AG04449 (cell line): ENCODE data around the gene NPAS1.
A peak's percentile ranks its signal among the peaks of the same experiment; 100 is the strongest.

ENCODE experiments used
- CTCF ChIA-PET: fragments of 350-600 bp; formaldehyde crosslinking; extraction: SDS; loops from one replicate; lab custom pipeline; 2021; ENCODE audit warnings: antibody characterized with exemption; lab: Yijun Ruan, JAX
- POLR2A ChIA-PET: fragments of 400-600, 350-600 bp; formaldehyde crosslinking; extraction: SDS; loops from one replicate; lab custom pipeline; 2020; ENCODE audit warnings: antibody characterized with exemption, inconsistent platforms; lab: Yijun Ruan, JAX
- DNase-seq: peaks from one replicate; pipeline ENCODE4 v3.0.0-alpha.2; 2010; ENCODE audit warnings: low read depth, low spot score
- H3K4me3 ChIP-seq: 2 replicates; pipeline ENCODE4 v1.5.1; 2011; ENCODE audit warnings: low read depth, mild to moderate bottlenecking, control low read depth, low read length
- CTCF ChIP-seq: IDR thresholded peaks from one replicate; pipeline ENCODE4 v1.5.1; 2011; ENCODE audit warnings: mild to moderate bottlenecking, moderate library complexity, low read length, control low read depth, inconsistent platforms; ENCODE audit not compliant: insufficient read depth; ENCODE audit errors: missing control alignments

The NPAS1 gene

GRCh38 chr19:47020992-47021496, 1.4 kb downstream of the NPAS1 start:
- CTCF ChIA-PET = interaction anchor here (0.8 to 2.2 kb wide), 6 partner anchors 9 to 165 kb away, joined by 3 to 7 read pairs (median 4); no protein-coding TSS in a partner anchor
- no peak for DNase-seq
- POLR2A ChIA-PET = no interaction called here
- H3K4me3 ChIP-seq = peak overlapping the region; percentile 52
- no peak for TF ChIP-seq CTCF

GRCh38 chr19:47021536-47022139, 2.0 kb downstream of the NPAS1 start:
- CTCF ChIA-PET = interaction anchor here (0.8 to 3.4 kb wide), 11 partner anchors 9 to 165 kb away, joined by 3 to 43 read pairs (median 3); no protein-coding TSS in a partner anchor
- peak overlapping the region; percentile 52 for H3K4me3 ChIP-seq
- POLR2A ChIA-PET = no interaction called here
- no peak for TF ChIP-seq CTCF
- no peak for DNase-seq

GRCh38 chr19:47022140-47022536, 2.5 kb downstream of the NPAS1 start:
- no peak overlapping the region for H3K4me3 ChIP-seq
- ChIA-PET POLR2A (no interaction called here), CTCF (interaction anchor here (0.8 to 3.4 kb wide), 12 partner anchors 9 to 166 kb away, joined by 3 to 43 read pairs (median 4); no protein-coding TSS in a partner anchor)
- no peak for TF ChIP-seq CTCF
- no peak for DNase-seq

- no peak for TF ChIP-seq CTCF
- DNase-seq = no peak
- CTCF ChIA-PET = interaction anchor here (0.8 to 3.4 kb wide), 13 partner anchors 8 to 166 kb away, joined by 3 to 43 read pairs (median 3); no protein-coding TSS in a partner anchor
These were observed 3.2 kb downstream of the NPAS1 start for GRCh38 chr19:47022541-47023447.

GRCh38 chr19:47023448-47023794, 3.8 kb downstream of the NPAS1 start:
- no peak for DNase-seq
- CTCF ChIA-PET = interaction anchor here (1.0 to 3.4 kb wide), 5 partner anchors 10 to 102 kb away, joined by 3 to 43 read pairs (median 7); no protein-coding TSS in a partner anchor
- POLR2A ChIA-PET = no interaction called here
- H3K4me3 ChIP-seq = no peak overlapping the region
- TF ChIP-seq CTCF = no peak

More at GRCh38 chr19:47022541-47023447, 3.2 kb downstream of the NPAS1 start:
- H3K4me3 ChIP-seq = no peak overlapping the region
- POLR2A ChIA-PET = no interaction called here
